Lung (tissue), 16 donors: ENCODE results near the gene TRIML2. TPM values are rescaled to one million over a fixed set of nuclear protein-coding genes. Genes with fewer than 3 reads are reported as not detected.
A peak's percentile ranks its signal among the peaks of the same experiment; 100 is the strongest.

Experiments
- ATAC-seq: fragments of 200-7000 bp; cut with Tn5 transposase; one replicate; pipeline ENCODE4 v1.9.1; 2020; ENCODE audit warnings: moderate number of reproducible peaks; ENCODE audit not compliant: insufficient read depth, low FRiP score
- DNase-seq, 3 donors: peaks; one replicate each; pipeline ENCODE4 v3.0.0-alpha.2; 2013 to 2017
- H3K27ac ChIP-seq, 2 donors: one replicate each; pipeline ENCODE4 v1.5.1; 2013; ENCODE audit warnings: mild to moderate bottlenecking in 2 of 2, moderate library complexity in 2 of 2, control low read depth in 1 of 2, inconsistent platforms in 1 of 2, low read depth in 1 of 2, low read length in 1 of 2
- H3K27me3 ChIP-seq, 3 donors: one replicate each; pipeline ENCODE4 v1.5.1; 2013; ENCODE audit warnings: low read length in 2 of 3; ENCODE audit not compliant: control insufficient read depth in 3 of 3, insufficient read depth in 3 of 3
- H3K36me3 ChIP-seq, 4 donors: one replicate each; pipeline ENCODE4 v1.5.1; 2013; ENCODE audit warnings: low read length in 4 of 4, mild to moderate bottlenecking in 1 of 4, moderate library complexity in 1 of 4; ENCODE audit not compliant: control insufficient read depth in 4 of 4, insufficient read depth in 4 of 4
- H3K4me1 ChIP-seq, 5 donors: one replicate each; pipeline ENCODE4 v1.5.1; 2013; ENCODE audit warnings: low read length in 5 of 5, mild to moderate bottlenecking in 2 of 5, moderate library complexity in 1 of 5; ENCODE audit not compliant: control insufficient read depth in 5 of 5, insufficient read depth in 5 of 5
- H3K4me3 ChIP-seq: one replicate; pipeline ENCODE4 v1.5.1; 2013; ENCODE audit warnings: mild to moderate bottlenecking, control low read depth, moderate library complexity
- H3K9ac ChIP-seq, 2 donors: one replicate each; pipeline ENCODE4 v1.5.1; 2013; ENCODE audit warnings: low read length in 2 of 2, control low read depth in 1 of 2; ENCODE audit not compliant: insufficient read depth in 1 of 2
- H3K9me3 ChIP-seq, 4 donors: one replicate each; pipeline ENCODE4 v1.5.1; 2013; ENCODE audit warnings: low read length in 3 of 4, mild to moderate bottlenecking in 1 of 4, moderate library complexity in 1 of 4; ENCODE audit not compliant: control insufficient read depth in 4 of 4, insufficient read depth in 3 of 4
- WGBS, 2 donors: extraction: QIAGEN DNeasy Blood & Tissue Kit; methylation state at CpG; one replicate each; pipeline ENCODE4 v1.1.7; 2013; 5-methylcytosine and 5-hydroxymethylcytosine counted together
- long read RNA-seq, 5 donors: transcript quantifications; one replicate each; lab custom pipeline, GENCODE V29; 2026
- polyA plus RNA-seq, 2 donors: library from polyadenylated mRNA; stranded (reverse); fragments of 200-250 nt; gene quantifications; one replicate each; pipeline ENCODE4 v1.2.1, GENCODE V29; 2013
- total RNA-seq, 2 donors: library from RNA; depleted of rRNA in 1 of 2; stranded (reverse); fragments of >200 nt in 1 of 2; gene quantifications; one replicate each; pipeline ENCODE4 v1.2.1, GENCODE V29; 2014 to 2021
- TF ChIP-seq, protein P1 (sequence below): IDR thresholded peaks from 2 replicates; pipeline ENCODE4 v1.5.1; 2012; ENCODE audit warnings: mild to moderate bottlenecking; ENCODE audit errors: control extremely low read depth, extremely low read depth
- donor health status: control.
- donor health status: control.
- donor health status: Bipolar disorder and iron deficiency.
- donor health status: healthy.
- donor health status: DM: yes; HTN: yes; CAD: no.

Gene TRIML2, protein sequence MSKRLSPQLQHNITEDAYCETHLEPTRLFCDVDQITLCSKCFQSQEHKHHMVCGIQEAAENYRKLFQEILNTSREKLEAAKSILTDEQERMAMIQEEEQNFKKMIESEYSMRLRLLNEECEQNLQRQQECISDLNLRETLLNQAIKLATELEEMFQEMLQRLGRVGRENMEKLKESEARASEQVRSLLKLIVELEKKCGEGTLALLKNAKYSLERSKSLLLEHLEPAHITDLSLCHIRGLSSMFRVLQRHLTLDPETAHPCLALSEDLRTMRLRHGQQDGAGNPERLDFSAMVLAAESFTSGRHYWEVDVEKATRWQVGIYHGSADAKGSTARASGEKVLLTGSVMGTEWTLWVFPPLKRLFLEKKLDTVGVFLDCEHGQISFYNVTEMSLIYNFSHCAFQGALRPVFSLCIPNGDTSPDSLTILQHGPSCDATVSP
- total RNA-seq, result not detected
- polyA plus RNA-seq, result under 1 TPM; 0.07 to 0.08 TPM
- long read RNA-seq, donor 1, result 0 reads
- long read RNA-seq, donor 2, result 0 reads
- long read RNA-seq, donor 3, result 0 reads
- long read RNA-seq, donor 4, result 0 reads
- long read RNA-seq, donor 5, result 0 reads

DNA sequence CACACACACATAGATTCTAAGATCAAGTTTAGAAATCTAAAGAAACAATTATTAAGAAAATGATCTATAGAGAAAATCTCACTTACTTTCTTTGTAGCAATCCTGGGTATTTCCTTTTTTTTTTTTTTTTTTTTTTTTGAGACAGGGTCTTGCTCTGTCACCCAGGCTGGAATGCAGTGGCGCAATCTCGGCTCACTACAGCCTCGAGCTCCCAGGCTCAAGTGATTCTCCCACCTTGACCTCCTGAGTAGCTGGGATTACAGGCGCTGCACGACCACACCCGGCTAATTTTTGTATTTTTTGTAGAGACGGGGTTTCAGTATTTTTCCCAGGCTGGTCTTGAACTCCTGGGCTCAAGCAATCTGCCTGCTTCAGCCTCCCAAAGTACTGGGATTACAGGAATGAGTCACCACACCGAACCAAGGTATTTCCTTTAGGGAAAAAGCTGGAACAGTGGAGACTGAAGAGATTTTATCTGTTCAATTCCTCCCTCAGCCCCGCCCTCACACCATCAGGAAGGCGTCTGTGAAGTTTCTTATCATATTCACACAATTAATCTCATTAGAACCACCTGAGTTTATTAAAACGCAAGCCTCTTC lies at the start of gene TRIML2:
TSS of gene TRIML2 (minus strand) at position 447 of the 599 bp plus-strand sequence. CDS start 4,235 bp downstream, outside the sequence.
- no peaks in the 10 kb centered on the region for H3K4me1 ChIP-seq
- peaks cover 0 to 2% (median 0%) of the 10 kb centered on the region in 4 donors for H3K9me3 ChIP-seq
- H3K27ac ChIP-seq, result no peak within 1 kb of the TSS
- no peak within 1 kb of the TSS for H3K9ac ChIP-seq
- no peaks in the 10 kb centered on the region for H3K36me3 ChIP-seq
- WGBS, 2 donors, result 47 to 48% methylated on average over 11 of the region's 11 CpGs
- TF ChIP-seq, protein P1, sequence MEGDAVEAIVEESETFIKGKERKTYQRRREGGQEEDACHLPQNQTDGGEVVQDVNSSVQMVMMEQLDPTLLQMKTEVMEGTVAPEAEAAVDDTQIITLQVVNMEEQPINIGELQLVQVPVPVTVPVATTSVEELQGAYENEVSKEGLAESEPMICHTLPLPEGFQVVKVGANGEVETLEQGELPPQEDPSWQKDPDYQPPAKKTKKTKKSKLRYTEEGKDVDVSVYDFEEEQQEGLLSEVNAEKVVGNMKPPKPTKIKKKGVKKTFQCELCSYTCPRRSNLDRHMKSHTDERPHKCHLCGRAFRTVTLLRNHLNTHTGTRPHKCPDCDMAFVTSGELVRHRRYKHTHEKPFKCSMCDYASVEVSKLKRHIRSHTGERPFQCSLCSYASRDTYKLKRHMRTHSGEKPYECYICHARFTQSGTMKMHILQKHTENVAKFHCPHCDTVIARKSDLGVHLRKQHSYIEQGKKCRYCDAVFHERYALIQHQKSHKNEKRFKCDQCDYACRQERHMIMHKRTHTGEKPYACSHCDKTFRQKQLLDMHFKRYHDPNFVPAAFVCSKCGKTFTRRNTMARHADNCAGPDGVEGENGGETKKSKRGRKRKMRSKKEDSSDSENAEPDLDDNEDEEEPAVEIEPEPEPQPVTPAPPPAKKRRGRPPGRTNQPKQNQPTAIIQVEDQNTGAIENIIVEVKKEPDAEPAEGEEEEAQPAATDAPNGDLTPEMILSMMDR, result no peak
- H3K27me3 ChIP-seq, result no peaks in the 10 kb centered on the region
- no peak for ATAC-seq
- H3K4me3 ChIP-seq, result no peak within 1 kb of the TSS
- peak in 1 of 3 donors; percentile 13 for DNase-seq

DNA sequence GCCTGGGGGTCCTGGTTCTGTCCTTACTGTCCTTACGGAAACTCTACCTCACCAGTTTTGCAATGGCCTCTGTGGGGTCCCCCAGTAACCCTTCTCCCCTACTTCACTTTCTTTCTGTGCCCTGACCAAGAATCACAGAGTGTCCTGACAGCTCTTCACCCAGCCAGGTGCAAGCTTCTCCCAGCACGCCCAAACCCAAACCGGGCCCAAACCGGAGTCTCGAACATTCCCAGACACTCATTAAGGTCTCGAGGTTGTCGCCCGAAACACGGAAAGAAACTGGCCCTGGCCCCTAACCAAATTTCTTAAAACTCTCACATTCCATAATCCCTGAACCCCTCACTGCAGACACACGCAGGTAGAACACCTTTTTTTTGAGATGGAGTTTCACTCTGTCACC lies 48.9 kb upstream of the TRIML2 start:
- Histone ChIP-seq H3K27me3 (no peaks in the 10 kb centered on the region), H3K9me3 (peaks cover 0 to 7% (median 0%) of the 10 kb centered on the region in 4 donors), H3K9ac (no peak overlapping the region), H3K4me1 (peaks cover 0 to 5% (median 0%) of the 10 kb centered on the region in 5 donors), H3K36me3 (no peaks in the 10 kb centered on the region), H3K27ac (no peak overlapping the region), H3K4me3 (no peak overlapping the region)
- 93 to 98% methylated on average over 10 of the region's 10 CpGs for WGBS, 2 donors
- ATAC-seq (no peak), DNase-seq (no peak)
- TF ChIP-seq, protein P1, result no peak

DNA sequence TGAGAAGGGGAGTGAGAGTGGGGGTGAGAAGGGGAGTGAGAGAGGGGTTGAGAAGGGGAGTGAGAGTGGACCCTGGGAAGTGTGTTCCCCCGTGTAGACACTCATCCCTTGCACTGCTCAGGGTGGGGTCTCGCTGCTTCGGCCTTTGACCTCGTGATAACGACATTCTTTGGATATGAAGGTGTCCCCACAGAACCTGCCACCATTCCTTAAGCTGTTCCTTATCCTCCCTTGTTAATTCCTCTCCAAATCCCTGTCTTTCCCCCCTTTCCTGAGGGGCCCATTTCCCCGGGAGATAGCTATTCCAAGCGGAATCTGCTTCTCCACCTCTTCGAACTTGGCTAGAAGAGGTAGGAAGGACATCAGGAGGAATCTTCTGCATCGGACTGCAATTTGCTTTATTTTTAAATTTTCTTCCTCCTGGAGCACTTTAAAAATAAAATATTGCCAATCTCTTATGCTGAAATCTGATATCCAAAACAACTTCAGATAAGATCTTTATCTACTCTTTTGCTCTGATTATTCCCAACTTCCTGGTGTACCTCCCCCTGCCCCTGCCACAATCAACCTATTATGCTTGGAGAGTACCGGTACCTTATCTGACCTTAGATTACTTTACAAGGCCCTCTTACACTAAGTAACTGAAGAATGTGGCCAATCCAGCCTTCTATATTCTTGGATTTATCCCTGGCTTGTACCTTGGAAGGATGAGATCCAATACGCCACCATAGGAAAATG lies 45.4 kb upstream of the TRIML2 start:
- WGBS, 2 donors, result 65 to 80% methylated on average over 11 of the region's 11 CpGs
- Histone ChIP-seq H3K36me3 (no peaks in the 10 kb centered on the region), H3K27me3 (no peaks in the 10 kb centered on the region), H3K4me1 (no peaks in the 10 kb centered on the region), H3K27ac (no peak overlapping the region), H3K4me3 (no peak overlapping the region), H3K9ac (no peak overlapping the region), H3K9me3 (peaks cover 0 to 7% (median 0%) of the 10 kb centered on the region in 4 donors)
- ATAC-seq (no peak), DNase-seq (peak; percentile 25 to 66 (median 29))
- TF ChIP-seq, protein P1, result no peak
